Immature natural killer cell (primary cell): ENCODE data around the gene KCTD5. TPM values are rescaled to one million over a fixed set of nuclear protein-coding genes. Genes with fewer than 3 reads are reported as not detected.

Experiments used
- DNase-seq, 3 donors: peaks; one replicate each; pipeline ENCODE4 v3.0.0; 2022; ENCODE audit warnings: mixed read lengths in 1 of 3
- H3K27ac Mint-ChIP-seq, 6 donors: one replicate each; pipeline ENCODE4 v1.8.0; 2020; ENCODE audit warnings: mixed read lengths in 6 of 6, mild to moderate bottlenecking in 5 of 6, inconsistent platforms in 4 of 6, moderate library complexity in 3 of 6
- H3K27me3 Mint-ChIP-seq, 3 donors: one replicate each; pipeline ENCODE4 v1.8.0; 2020 to 2021; ENCODE audit warnings: low read depth in 3 of 3, mild to moderate bottlenecking in 3 of 3, mixed read lengths in 3 of 3, moderate library complexity in 3 of 3, inconsistent platforms in 1 of 3
- H3K36me3 Mint-ChIP-seq, 3 donors: one replicate each; pipeline ENCODE4 v1.8.0; 2020; ENCODE audit warnings: mixed read lengths in 3 of 3, inconsistent platforms in 2 of 3, mild to moderate bottlenecking in 2 of 3
- H3K4me1 Mint-ChIP-seq, 2 donors: one replicate each; pipeline ENCODE4 v1.8.0; 2020; ENCODE audit warnings: inconsistent platforms in 2 of 2, mild to moderate bottlenecking in 2 of 2, mixed read lengths in 2 of 2, moderate library complexity in 1 of 2
- H3K4me3 Mint-ChIP-seq, 5 donors: one replicate each; pipeline ENCODE4 v1.8.0; 2020; ENCODE audit warnings: mild to moderate bottlenecking in 5 of 5, mixed read lengths in 5 of 5, inconsistent platforms in 3 of 5, moderate library complexity in 3 of 5
- H3K9me3 Mint-ChIP-seq, 6 donors: one replicate each; pipeline ENCODE4 v1.8.0; 2020; ENCODE audit warnings: mild to moderate bottlenecking in 6 of 6, mixed read lengths in 6 of 6, inconsistent platforms in 4 of 6, moderate library complexity in 3 of 6
- polyA plus RNA-seq, 3 donors: library from polyadenylated mRNA; unstranded; fragments of 300-500 nt; fragmentation: Illumina TruSeq; gene quantifications; one replicate each; pipeline ENCODE4 v1.2.3, GENCODE V29; 2021

Gene KCTD5
- polyA plus RNA-seq, 3 donors from 2014 or later: 22.2 to 38.9 (median 25.9) TPM

GRCh38 chr16:2724088-2724676 lies 41.9 kb downstream of the KCTD5 start:
- Mint-ChIP-seq H3K4me3 (no peak overlapping the region), H3K9me3 (no peaks in the 10 kb centered on the region), H3K4me1 (peaks cover 0 to 1% of the 10 kb centered on the region in 2 donors), H3K27ac (no peak overlapping the region), H3K27me3 (peaks cover 2 to 6% (median 2%) of the 10 kb centered on the region in 3 donors), H3K36me3 (peaks cover 0 to 3% (median 0%) of the 10 kb centered on the region in 3 donors)
- DNase-seq: no peak

GRCh38 chr16:2724816-2725348 lies 42.6 kb downstream of the KCTD5 start:
- H3K9me3 Mint-ChIP-seq: no peaks in the 10 kb centered on the region
- peaks cover 0 to 1% of the 10 kb centered on the region in 2 donors for H3K4me1 Mint-ChIP-seq
- H3K27me3 Mint-ChIP-seq: peaks cover 2 to 6% (median 2%) of the 10 kb centered on the region in 3 donors
- no peak overlapping the region for H3K27ac Mint-ChIP-seq
- no peak overlapping the region for H3K4me3 Mint-ChIP-seq
- DNase-seq: no peak
- peaks cover 0 to 3% (median 0%) of the 10 kb centered on the region in 3 donors for H3K36me3 Mint-ChIP-seq

DNA sequence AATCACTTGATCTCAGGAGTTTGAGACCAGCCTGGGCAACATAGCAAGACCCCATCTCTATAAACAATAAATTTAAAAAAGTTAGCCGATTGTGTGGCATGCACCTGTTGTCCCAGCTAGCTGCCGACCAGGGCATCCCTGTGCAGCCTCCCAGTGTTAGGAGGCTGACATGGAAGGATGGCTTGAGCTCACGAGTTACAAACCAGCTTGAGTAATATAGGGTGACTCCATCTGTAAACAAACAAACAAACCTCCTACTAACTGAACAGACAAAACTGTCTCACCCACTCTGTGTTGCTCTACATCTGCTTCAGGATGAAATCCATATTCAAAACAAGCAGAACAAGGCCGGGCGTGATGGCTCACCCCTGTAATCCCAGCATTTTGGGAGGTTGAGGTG lies 44.6 kb downstream of the KCTD5 start:
- H3K9me3 Mint-ChIP-seq: no peaks in the 10 kb centered on the region
- DNase-seq: no peak
- no peak overlapping the region for H3K4me3 Mint-ChIP-seq
- peaks cover 0 to 1% of the 10 kb centered on the region in 2 donors for H3K4me1 Mint-ChIP-seq
- peaks cover 0 to 6% (median 2%) of the 10 kb centered on the region in 3 donors for H3K27me3 Mint-ChIP-seq
- H3K27ac Mint-ChIP-seq: no peak overlapping the region
- H3K36me3 Mint-ChIP-seq: peaks cover 0 to 3% (median 0%) of the 10 kb centered on the region in 3 donors

- no peaks in the 10 kb centered on the region for H3K4me1 Mint-ChIP-seq
- H3K9me3 Mint-ChIP-seq: no peaks in the 10 kb centered on the region
- H3K27ac Mint-ChIP-seq: no peak overlapping the region
- peaks cover 0 to 9% (median 0%) of the 10 kb centered on the region in 3 donors for H3K27me3 Mint-ChIP-seq
- DNase-seq: no peak
- H3K4me3 Mint-ChIP-seq: no peak overlapping the region
- H3K36me3 Mint-ChIP-seq: peaks cover 0 to 3% (median 0%) of the 10 kb centered on the region in 3 donors
Measured at GRCh38 chr16:2728034-2728433, 45.7 kb downstream of the KCTD5 start.

DNA sequence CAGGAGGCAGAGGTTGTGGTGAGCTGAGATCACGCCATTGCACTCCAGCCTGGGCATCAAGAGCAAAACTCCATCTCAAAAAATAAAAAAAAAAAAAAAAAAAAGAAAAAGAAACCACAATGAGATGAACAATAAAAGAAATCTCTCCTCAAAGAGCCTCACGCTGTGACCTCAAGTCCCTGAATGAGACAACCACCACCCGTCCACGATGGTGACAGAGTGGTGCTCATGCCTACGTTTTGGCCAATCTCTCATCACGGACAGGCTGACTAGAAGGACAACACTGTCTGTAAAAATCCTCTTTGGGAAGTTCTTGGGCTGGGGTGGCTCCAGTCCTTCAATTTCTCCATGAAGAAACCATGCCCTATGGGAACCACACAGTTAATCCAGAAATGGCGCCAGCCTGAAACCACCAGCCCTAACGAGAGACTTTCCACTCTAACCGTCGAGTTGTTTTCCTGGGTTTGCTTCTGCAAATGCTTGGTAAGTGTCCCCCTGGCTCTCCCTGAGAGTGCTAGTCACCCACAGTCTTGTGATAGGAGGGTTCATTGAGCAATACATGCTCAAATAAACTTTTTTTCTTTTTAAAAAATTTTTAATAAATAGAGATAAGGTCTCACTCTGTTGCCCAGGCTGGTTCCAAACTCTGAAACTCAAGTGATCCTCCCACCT lies 52.7 kb downstream of the KCTD5 start:
- H3K27ac Mint-ChIP-seq: no peak overlapping the region
- H3K4me1 Mint-ChIP-seq: no peaks in the 10 kb centered on the region
- no peaks in the 10 kb centered on the region for H3K9me3 Mint-ChIP-seq
- no peak for DNase-seq
- no peak overlapping the region for H3K4me3 Mint-ChIP-seq
- H3K36me3 Mint-ChIP-seq: no peaks in the 10 kb centered on the region
- H3K27me3 Mint-ChIP-seq: peaks cover 0 to 3% (median 0%) of the 10 kb centered on the region in 3 donors

DNA sequence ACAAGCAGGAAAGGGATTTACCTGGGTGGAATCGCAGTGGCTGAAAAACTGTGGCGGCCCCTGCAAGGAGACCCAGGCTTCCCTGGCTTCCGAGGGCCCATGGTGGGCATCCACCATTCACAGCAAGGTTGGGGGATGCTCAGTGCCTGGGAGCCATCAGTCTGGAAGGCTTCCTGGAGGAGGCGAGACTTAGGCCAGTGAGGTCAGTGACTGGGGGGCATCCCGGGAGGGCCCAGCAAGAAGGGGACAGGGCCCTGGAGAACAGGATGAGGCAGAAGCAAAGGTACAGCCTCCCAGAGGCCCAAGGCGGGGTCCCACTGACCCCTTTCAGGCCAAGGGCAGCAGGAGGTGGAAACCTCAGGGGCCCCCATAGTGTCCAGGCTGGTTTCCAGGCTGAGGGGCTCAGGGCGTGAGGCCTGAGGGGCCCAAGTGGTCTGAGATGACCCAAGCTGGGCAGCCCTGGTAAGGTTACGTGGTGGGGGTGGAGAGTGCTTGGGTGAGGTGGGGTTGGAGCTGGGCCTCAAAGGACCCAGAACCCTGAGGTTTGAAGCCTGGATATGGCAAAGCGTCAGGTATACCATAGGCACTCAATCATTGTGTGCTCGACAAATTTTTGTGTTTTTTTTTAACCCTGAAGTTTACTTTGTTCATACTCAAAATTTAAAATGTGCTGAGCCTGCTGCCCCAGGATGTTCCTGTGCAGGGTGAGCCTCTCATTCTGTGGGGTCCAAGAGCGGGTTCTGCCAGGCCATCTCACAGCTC lies 54.3 kb downstream of the KCTD5 start:
- Mint-ChIP-seq H3K4me1 (no peaks in the 10 kb centered on the region), H3K4me3 (no peak overlapping the region), H3K9me3 (no peaks in the 10 kb centered on the region), H3K27me3 (peaks cover 0 to 5% (median 0%) of the 10 kb centered on the region in 3 donors), H3K27ac (no peak overlapping the region), H3K36me3 (no peaks in the 10 kb centered on the region)
- no peak for DNase-seq

- no peaks in the 10 kb centered on the region for H3K9me3 Mint-ChIP-seq
- no peaks in the 10 kb centered on the region for H3K4me1 Mint-ChIP-seq
- H3K27ac Mint-ChIP-seq: no peak overlapping the region
- no peak overlapping the region for H3K4me3 Mint-ChIP-seq
- DNase-seq: no peak
- H3K27me3 Mint-ChIP-seq: peaks cover 0 to 3% (median 0%) of the 10 kb centered on the region in 3 donors
- H3K36me3 Mint-ChIP-seq: no peaks in the 10 kb centered on the region
Measured at GRCh38 chr16:2737238-2737605, 54.9 kb downstream of the KCTD5 start.

GRCh38 chr16:2737895-2738418 lies 55.6 kb downstream of the KCTD5 start:
- Mint-ChIP-seq H3K4me3 (no peak overlapping the region), H3K4me1 (no peaks in the 10 kb centered on the region), H3K36me3 (no peaks in the 10 kb centered on the region), H3K9me3 (no peaks in the 10 kb centered on the region), H3K27ac (no peak overlapping the region), H3K27me3 (peaks cover 0 to 3% (median 0%) of the 10 kb centered on the region in 3 donors)
- no peak for DNase-seq

DNA sequence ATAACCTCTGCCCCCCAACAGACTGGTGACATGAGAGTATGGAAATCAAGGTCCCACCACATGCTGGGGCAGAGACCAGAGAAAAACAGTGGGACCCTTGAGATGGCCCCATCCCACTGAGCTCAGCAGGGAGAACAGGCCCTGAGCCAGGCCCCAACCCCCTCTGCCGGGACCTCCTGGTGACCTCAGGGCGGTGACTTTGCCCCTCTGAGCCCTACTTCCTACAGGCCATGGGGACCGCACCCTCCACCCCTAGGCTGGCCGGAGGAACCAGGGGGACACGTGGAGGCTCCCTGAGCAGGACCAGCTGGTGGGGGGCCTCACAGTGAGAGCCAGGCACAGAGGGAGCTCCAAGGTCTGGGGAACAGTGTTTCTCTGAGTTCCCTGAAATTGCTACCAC lies 56.3 kb downstream of the KCTD5 start:
- DNase-seq: no peak
- Mint-ChIP-seq H3K4me1 (no peaks in the 10 kb centered on the region), H3K27ac (no peak overlapping the region), H3K27me3 (peaks cover 0 to 3% (median under 1%) of the 10 kb centered on the region in 3 donors), H3K4me3 (no peak overlapping the region), H3K36me3 (no peaks in the 10 kb centered on the region), H3K9me3 (no peaks in the 10 kb centered on the region)

- Mint-ChIP-seq H3K27me3 (peaks cover 0 to 3% (median 2%) of the 10 kb centered on the region in 3 donors), H3K9me3 (no peaks in the 10 kb centered on the region), H3K36me3 (no peaks in the 10 kb centered on the region), H3K4me3 (no peak overlapping the region), H3K27ac (no peak overlapping the region), H3K4me1 (no peaks in the 10 kb centered on the region)
- no peak for DNase-seq
Measured at GRCh38 chr16:2739625-2740430, 57.5 kb downstream of the KCTD5 start.

- no peaks in the 10 kb centered on the region for H3K9me3 Mint-ChIP-seq
Measured at GRCh38 chr16:2740476-2740875, 58.2 kb downstream of the KCTD5 start.

GRCh38 chr16:2741168-2741567 lies 58.8 kb downstream of the KCTD5 start:
- Mint-ChIP-seq H3K9me3 (no peaks in the 10 kb centered on the region), H3K27me3 (peaks cover 0 to 3% (median 2%) of the 10 kb centered on the region in 3 donors), H3K27ac (no peak overlapping the region), H3K4me3 (no peak overlapping the region), H3K4me1 (no peaks in the 10 kb centered on the region), H3K36me3 (no peaks in the 10 kb centered on the region)
- DNase-seq: no peak

More at GRCh38 chr16:2740476-2740875, 58.2 kb downstream of the KCTD5 start:
- no peaks in the 10 kb centered on the region for H3K4me1 Mint-ChIP-seq
- H3K4me3 Mint-ChIP-seq: no peak overlapping the region
- peaks cover 0 to 3% (median 2%) of the 10 kb centered on the region in 3 donors for H3K27me3 Mint-ChIP-seq
- H3K27ac Mint-ChIP-seq: peak overlapping the region in 1 of 6 donors; percentile 20
- DNase-seq: no peak
- no peaks in the 10 kb centered on the region for H3K36me3 Mint-ChIP-seq

- no peak overlapping the region for H3K4me3 Mint-ChIP-seq
- peaks cover 0 to 3% (median 2%) of the 10 kb centered on the region in 3 donors for H3K27me3 Mint-ChIP-seq
- no peak for DNase-seq
- no peak overlapping the region for H3K27ac Mint-ChIP-seq
- no peaks in the 10 kb centered on the region for H3K36me3 Mint-ChIP-seq
- H3K4me1 Mint-ChIP-seq: no peaks in the 10 kb centered on the region
- H3K9me3 Mint-ChIP-seq: no peaks in the 10 kb centered on the region
Measured at GRCh38 chr16:2742323-2743006, 60.1 kb downstream of the KCTD5 start.
